Cardiac muscle cell (in vitro differentiated cells and primary cell): ENCODE results near the gene CPT1B. TPM values are rescaled to one million over a fixed set of nuclear protein-coding genes. Genes with fewer than 3 reads are reported as not detected.
"Not testable (repeated sequence)": the region's sequence is repeated elsewhere in the genome, so short reads cannot be mapped to it uniquely, and the experiment has no call there.

Source experiments
- DNase-seq, 2 donors: peaks; one replicate each; pipeline versions ENCODE4 v3.0.0 to v3.0.0-alpha.2; 2010 to 2017; ENCODE audit warnings: low read depth in 1 of 2, low spot score in 1 of 2
- H3K27ac ChIP-seq: fragments of 200-600 bp; sonication (generic); 2 replicates; pipeline ENCODE4 v1.5.1; 2016
- H3K27me3 ChIP-seq: fragments of 200-600 bp; sonication (generic); 2 replicates; pipeline ENCODE4 v1.6.0; 2016; ENCODE audit warnings: control low read depth
- H3K36me3 ChIP-seq: fragments of 200-600 bp; sonication (generic); 2 replicates; pipeline ENCODE4 v1.5.1; 2016; ENCODE audit warnings: control low read depth
- H3K4me1 ChIP-seq: fragments of 200-600 bp; sonication (generic); 2 replicates; pipeline ENCODE4 v1.8.1; 2017; ENCODE audit warnings: low read depth, mild to moderate bottlenecking, mixed run types
- H3K4me3 ChIP-seq: fragments of 200-600 bp; sonication (generic); 2 replicates; pipeline ENCODE4 v1.5.1; 2016; ENCODE audit warnings: mild to moderate bottlenecking
- H3K9me3 ChIP-seq: fragments of 200-600 bp; sonication (generic); 2 replicates; pipeline ENCODE4 v1.5.1; 2017; ENCODE audit warnings: low read depth, mild to moderate bottlenecking, control low read depth
- CTCF ChIP-seq: IDR thresholded peaks from 2 replicates; pipeline ENCODE4 v1.5.1; 2012; ENCODE audit warnings: low read depth, mild to moderate bottlenecking, low read length
- polyA plus RNA-seq: library from polyadenylated mRNA; unstranded; fragments of >200 nt; fragmentation: Nextera tagmentation; extraction: Ambion mirVana; gene quantifications from 2 replicates; pipeline ENCODE4 v1.2.1, GENCODE V29; 2016
- total RNA-seq: library from RNA; depleted of rRNA; stranded (reverse); fragments of >200 nt; gene quantifications from 2 replicates; pipeline ENCODE4 v1.2.3, GENCODE V29; 2016

CPT1B gene
- total and polyA plus RNA-seq, 2 experiments from 2014 or later = 39.1 to 58.7 TPM

GRCh38 chr22:50523458-50523805 is 54.8 kb downstream of the CPT1B start:
- no peak for TF ChIP-seq CTCF
- Histone ChIP-seq H3K27me3 (no peaks in the 10 kb centered on the region), H3K4me3 (no peak overlapping the region), H3K36me3 (peaks cover 16% of the 10 kb centered on the region), H3K9me3 (no peaks in the 10 kb centered on the region), H3K27ac (no peak overlapping the region), H3K4me1 (peaks cover 10% of the 10 kb centered on the region)
- DNase-seq = no peak

GRCh38 chr22:50522806-50523438 is 55.3 kb downstream of the CPT1B start:
- no peak for TF ChIP-seq CTCF
- Histone ChIP-seq H3K4me1 (peaks cover 10% of the 10 kb centered on the region), H3K4me3 (no peak overlapping the region), H3K9me3 (no peaks in the 10 kb centered on the region), H3K36me3 (peaks cover 16% of the 10 kb centered on the region), H3K27me3 (no peaks in the 10 kb centered on the region), H3K27ac (no peak overlapping the region)
- DNase-seq = no peak

- peaks cover 20% of the 10 kb centered on the region for H3K36me3 ChIP-seq
These were observed 55.9 kb downstream of the CPT1B start for GRCh38 chr22:50522208-50522805.

GRCh38 chr22:50521710-50522109 is 56.5 kb downstream of the CPT1B start:
- peaks cover 21% of the 10 kb centered on the region for H3K36me3 ChIP-seq
- no peaks in the 10 kb centered on the region for H3K9me3 ChIP-seq

More at GRCh38 chr22:50522208-50522805, 55.9 kb downstream of the CPT1B start:
- no peak for DNase-seq
- Histone ChIP-seq H3K27me3 (no peaks in the 10 kb centered on the region), H3K27ac (no peak overlapping the region), H3K4me3 (no peak overlapping the region), H3K4me1 (peaks cover 10% of the 10 kb centered on the region), H3K9me3 (no peaks in the 10 kb centered on the region)
- no peak for TF ChIP-seq CTCF

GRCh38 chr22:50520826-50521453 is 57.3 kb downstream of the CPT1B start:
- Histone ChIP-seq H3K27me3 (no peaks in the 10 kb centered on the region), H3K9me3 (no peaks in the 10 kb centered on the region), H3K27ac (no peak overlapping the region), H3K36me3 (peaks cover 23% of the 10 kb centered on the region), H3K4me1 (peaks cover 6% of the 10 kb centered on the region), H3K4me3 (no peak overlapping the region)
- TF ChIP-seq CTCF = no peak
- no peak for DNase-seq

More at GRCh38 chr22:50521710-50522109, 56.5 kb downstream of the CPT1B start:
- TF ChIP-seq CTCF = no peak
- no peaks in the 10 kb centered on the region for H3K27me3 ChIP-seq
- DNase-seq = no peak
- no peak overlapping the region for H3K27ac ChIP-seq
- H3K4me1 ChIP-seq = peaks cover 10% of the 10 kb centered on the region
- H3K4me3 ChIP-seq = no peak overlapping the region

- not testable (repeated sequence) for H3K4me3 ChIP-seq, H3K27me3 ChIP-seq, H3K4me1 ChIP-seq, H3K27ac ChIP-seq, H3K9me3 ChIP-seq, DNase-seq
- peaks cover 23% of the 10 kb centered on the region for H3K36me3 ChIP-seq
These were observed 58.0 kb downstream of the CPT1B start for GRCh38 chr22:50520184-50520583.
